Body of pancreas (tissue), 4 donors: ENCODE data around the gene MLH1. TPM values are rescaled to one million over a fixed set of nuclear protein-coding genes. Genes with fewer than 3 reads are reported as not detected.

Source experiments
- ATAC-seq: fragments of 150-250 bp; one replicate; pipeline ENCODE4 v1.9.1; 2016
- DNase-seq, 4 donors: peaks; one replicate each; pipeline ENCODE4 v3.0.0-alpha.2; 2019
- H3K27ac ChIP-seq, 4 donors: fragments of 200-600 bp; sonication (generic); 1 replicate in 3 of 4; 2 replicates in 1 of 4; pipeline versions ENCODE4 v1.5.1 to v1.6.1; 2016 to 2019; ENCODE audit warnings: mild to moderate bottlenecking in 1 of 4, mixed read lengths in 1 of 4, moderate library complexity in 1 of 4
- H3K27me3 ChIP-seq, 2 donors: fragments of 200-600 bp; sonication (generic); one replicate each; pipeline ENCODE4 v1.6.0; 2016; ENCODE audit warnings: mild to moderate bottlenecking in 1 of 2
- H3K36me3 ChIP-seq, 2 donors: fragments of 200-600 bp; sonication (generic); replicated peaks in 1 of 2; 2 replicates each; pipeline ENCODE4 v1.5.1; 2016; ENCODE audit warnings: low read depth in 2 of 2; ENCODE audit not compliant: insufficient read depth in 1 of 2
- H3K4me1 ChIP-seq: fragments of 200-600 bp; sonication (generic); one replicate; pipeline ENCODE4 v1.6.0; 2016
- H3K4me3 ChIP-seq, 2 donors: fragments of 200-600 bp; sonication (generic); 1 replicate in 1 of 2; 2 replicates in 1 of 2; pipeline ENCODE4 v1.5.1; 2016 to 2019
- H3K9me3 ChIP-seq, 3 donors: fragments of 200-600 bp; sonication (generic); 1 replicate in 2 of 3; 2 replicates in 1 of 3; pipeline ENCODE4 v1.5.1; 2016
- POLR2A ChIP-seq, 3 donors: fragments of 450-650 bp; IDR thresholded peaks; one replicate each; pipeline ENCODE4 v1.6.1; 2016; ENCODE audit warnings: antibody characterized with exemption in 3 of 3, mild to moderate bottlenecking in 2 of 3
- WGBS, 2 donors: methylation state at CpG; one replicate each; pipeline ENCODE4 v1.1.5; 2017; 5-methylcytosine and 5-hydroxymethylcytosine counted together
- intact Hi-C: fragments of 100-400 bp; cut with DNase I; formaldehyde crosslinking; loops from one replicate; pipeline ENCODE4 v1.15.1; 2023
- small RNA-seq: library from RNA; depleted of rRNA; stranded (forward); fragments of <200 nt; gene quantifications from one replicate; pipeline ENCODE3, GENCODE V24; 2016
- total RNA-seq, 2 donors: library from RNA; depleted of rRNA; stranded (reverse); fragments of >200 nt; gene quantifications; one replicate each; pipeline ENCODE4 v1.1.0, GENCODE V29; 2016
- TF ChIP-seq, protein P1 (sequence below), 7 experiments: fragments of 450-650 bp in 4 of 7; fragments of 200-600 bp in 3 of 7; sonication (generic) in 3 of 7; IDR thresholded peaks; one replicate each; pipeline ENCODE4 v1.5.1; 2016 to 2019; ENCODE audit warnings: antibody characterized with exemption in 7 of 7

The MLH1 gene
- total RNA-seq, 2 donors from 2014 or later, result 16.9 to 38.9 TPM

DNA sequence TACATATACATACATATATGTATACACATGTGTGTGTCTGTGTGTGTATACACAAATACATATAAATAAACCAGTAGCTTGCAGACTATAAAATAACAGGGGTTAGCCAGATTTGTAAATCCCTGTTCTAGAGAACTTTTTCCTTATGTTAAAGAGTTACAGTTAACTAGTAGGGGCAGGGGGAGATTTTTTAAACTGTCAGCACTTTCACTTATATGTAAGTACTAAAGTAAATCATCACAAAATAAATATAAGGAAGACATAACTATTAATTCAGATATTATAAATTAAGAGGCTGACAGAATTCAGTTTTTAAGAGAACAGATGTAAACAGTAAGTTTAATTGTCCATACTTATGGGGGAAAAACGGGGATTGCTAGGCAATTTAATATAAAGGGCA lies 107.1 kb downstream of the MLH1 start:
- no peak for DNase-seq
- intact Hi-C loops, result no loop called here
- WGBS, 2 donors, result 58 to 82% methylated on average over 1 of the region's 1 CpG

More for the DNA sequence above, 107.1 kb downstream of the MLH1 start:
- Histone ChIP-seq H3K9me3 (no peaks in the 10 kb centered on the region), H3K36me3 (no peaks in the 10 kb centered on the region), H3K4me3 (no peak overlapping the region), H3K4me1 (peaks cover 23% of the 10 kb centered on the region), H3K27ac (no peak overlapping the region), H3K27me3 (no peaks in the 10 kb centered on the region)
- no peak for ATAC-seq
- TF ChIP-seq POLR2A (IDR thresholded peaks at IDR 0.05), result no peak
- TF ChIP-seq, protein P1, sequence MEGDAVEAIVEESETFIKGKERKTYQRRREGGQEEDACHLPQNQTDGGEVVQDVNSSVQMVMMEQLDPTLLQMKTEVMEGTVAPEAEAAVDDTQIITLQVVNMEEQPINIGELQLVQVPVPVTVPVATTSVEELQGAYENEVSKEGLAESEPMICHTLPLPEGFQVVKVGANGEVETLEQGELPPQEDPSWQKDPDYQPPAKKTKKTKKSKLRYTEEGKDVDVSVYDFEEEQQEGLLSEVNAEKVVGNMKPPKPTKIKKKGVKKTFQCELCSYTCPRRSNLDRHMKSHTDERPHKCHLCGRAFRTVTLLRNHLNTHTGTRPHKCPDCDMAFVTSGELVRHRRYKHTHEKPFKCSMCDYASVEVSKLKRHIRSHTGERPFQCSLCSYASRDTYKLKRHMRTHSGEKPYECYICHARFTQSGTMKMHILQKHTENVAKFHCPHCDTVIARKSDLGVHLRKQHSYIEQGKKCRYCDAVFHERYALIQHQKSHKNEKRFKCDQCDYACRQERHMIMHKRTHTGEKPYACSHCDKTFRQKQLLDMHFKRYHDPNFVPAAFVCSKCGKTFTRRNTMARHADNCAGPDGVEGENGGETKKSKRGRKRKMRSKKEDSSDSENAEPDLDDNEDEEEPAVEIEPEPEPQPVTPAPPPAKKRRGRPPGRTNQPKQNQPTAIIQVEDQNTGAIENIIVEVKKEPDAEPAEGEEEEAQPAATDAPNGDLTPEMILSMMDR (IDR thresholded peaks at IDR 0.05), result no peak

Small RNA genes within 50 kb of the gene (small RNA-seq; reads per million reads assigned to genes)
- gene RF00019 (not detected), gene RNU6ATAC4P (not detected)

Other genes with a start within 250 kb of the MLH1 start
- not detected for gene DCLK3, start 229.0 kb upstream of the MLH1 start, total RNA-seq
- gene TRANK1, start 48.5 kb upstream of the MLH1 start, total RNA-seq, result 1 to 10 TPM; 3.6 to 7.8 TPM
- gene EPM2AIP1, start 387 bp upstream of the MLH1 start, total RNA-seq, result 10 to 100 TPM in 1 of 2 donors, 1 to 10 TPM in 1; 9.1 to 10.9 TPM
- 10 to 100 TPM; 23.4 to 56.6 TPM for gene LRRFIP2, start 181.1 kb downstream of the MLH1 start, total RNA-seq
- gene GOLGA4, start 249.8 kb downstream of the MLH1 start, total RNA-seq, result 10 to 100 TPM; 58.4 to 99.2 TPM